ENCODE results near the gene HGFAC. TPM values are rescaled to one million over a fixed set of nuclear protein-coding genes. Genes with fewer than 3 reads are reported as not detected.

Gene HGFAC
- total and polyA plus RNA-seq, 2 of the 13 experiments (the other 11 are each of a cell fraction or from before 2014, with no cell fraction given): 8.5 to 63.6 TPM

DNA sequence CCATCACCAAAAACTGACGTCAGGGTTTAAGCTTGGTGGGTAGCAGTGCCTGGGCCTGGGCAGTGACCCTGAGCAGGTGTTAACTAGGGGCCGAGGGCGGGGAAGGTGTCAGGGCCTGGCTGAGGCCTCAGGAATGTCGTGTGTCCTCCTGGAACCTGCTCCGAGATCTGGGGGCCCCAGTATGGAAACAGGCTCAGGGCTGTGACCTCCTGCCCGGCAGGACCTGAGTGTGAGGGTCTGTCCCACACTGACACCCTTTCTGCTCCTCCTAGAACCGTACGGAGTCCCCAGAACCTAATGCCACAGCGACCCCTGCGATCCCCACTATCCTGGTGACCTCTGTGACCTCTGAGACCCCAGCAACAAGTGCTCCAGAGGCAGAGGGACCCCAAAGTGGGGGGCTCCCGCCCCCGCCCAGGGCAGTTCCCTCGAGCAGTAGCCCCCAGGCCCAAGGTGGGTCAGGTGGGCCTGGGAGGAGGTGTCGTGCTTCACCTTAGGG lies 741 bp downstream of the HGFAC start (continued):
- 0 out of 2 replicates have a peak, but pooled peaks have one; percentile 13 for TF ChIP-seq SALL2 (CRISPR knock-in tag; IDR thresholded peaks at IDR 0.05)
- TF ChIP-seq, protein P1, sequence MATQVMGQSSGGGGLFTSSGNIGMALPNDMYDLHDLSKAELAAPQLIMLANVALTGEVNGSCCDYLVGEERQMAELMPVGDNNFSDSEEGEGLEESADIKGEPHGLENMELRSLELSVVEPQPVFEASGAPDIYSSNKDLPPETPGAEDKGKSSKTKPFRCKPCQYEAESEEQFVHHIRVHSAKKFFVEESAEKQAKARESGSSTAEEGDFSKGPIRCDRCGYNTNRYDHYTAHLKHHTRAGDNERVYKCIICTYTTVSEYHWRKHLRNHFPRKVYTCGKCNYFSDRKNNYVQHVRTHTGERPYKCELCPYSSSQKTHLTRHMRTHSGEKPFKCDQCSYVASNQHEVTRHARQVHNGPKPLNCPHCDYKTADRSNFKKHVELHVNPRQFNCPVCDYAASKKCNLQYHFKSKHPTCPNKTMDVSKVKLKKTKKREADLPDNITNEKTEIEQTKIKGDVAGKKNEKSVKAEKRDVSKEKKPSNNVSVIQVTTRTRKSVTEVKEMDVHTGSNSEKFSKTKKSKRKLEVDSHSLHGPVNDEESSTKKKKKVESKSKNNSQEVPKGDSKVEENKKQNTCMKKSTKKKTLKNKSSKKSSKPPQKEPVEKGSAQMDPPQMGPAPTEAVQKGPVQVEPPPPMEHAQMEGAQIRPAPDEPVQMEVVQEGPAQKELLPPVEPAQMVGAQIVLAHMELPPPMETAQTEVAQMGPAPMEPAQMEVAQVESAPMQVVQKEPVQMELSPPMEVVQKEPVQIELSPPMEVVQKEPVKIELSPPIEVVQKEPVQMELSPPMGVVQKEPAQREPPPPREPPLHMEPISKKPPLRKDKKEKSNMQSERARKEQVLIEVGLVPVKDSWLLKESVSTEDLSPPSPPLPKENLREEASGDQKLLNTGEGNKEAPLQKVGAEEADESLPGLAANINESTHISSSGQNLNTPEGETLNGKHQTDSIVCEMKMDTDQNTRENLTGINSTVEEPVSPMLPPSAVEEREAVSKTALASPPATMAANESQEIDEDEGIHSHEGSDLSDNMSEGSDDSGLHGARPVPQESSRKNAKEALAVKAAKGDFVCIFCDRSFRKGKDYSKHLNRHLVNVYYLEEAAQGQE (IDR thresholded peaks at IDR 0.05; ENCODE audit: borderline replicate concordance in 1 of 2, low read depth in 1 of 2, low read length in 2 of 2): no peak
- TF ChIP-seq KLF13 (CRISPR knock-in tag; IDR thresholded peaks at IDR 0.05): no peak
- no peak for TF ChIP-seq HOXA9 (CRISPR knock-in tag; IDR thresholded peaks at IDR 0.05; ENCODE audit: borderline replicate concordance)
- no peak for TF ChIP-seq SIN3A (IDR thresholded peaks at IDR 0.05; ENCODE audit: borderline replicate concordance, low read depth, low read length)
- TF ChIP-seq ZNF512B (CRISPR knock-in tag; IDR thresholded peaks at IDR 0.05; ENCODE audit: borderline replicate concordance): peak; percentile 9; the same call in 1 of the 2 replicates
- no peak for TF ChIP-seq ZNF790 (CRISPR knock-in tag; IDR thresholded peaks at IDR 0.05; ENCODE audit: borderline replicate concordance)
- TF ChIP-seq THAP9 (CRISPR knock-in tag; IDR thresholded peaks at IDR 0.05; ENCODE audit: borderline replicate concordance): no peak
- TF ChIP-seq MBNL3 (CRISPR knock-in tag; conservative IDR thresholded peaks at IDR 0.05): no peak
- TF ChIP-seq JUND (CRISPR knock-in tag; IDR thresholded peaks at IDR 0.05): no peak
- no peak for TF ChIP-seq MLLT10 (CRISPR knock-in tag; IDR thresholded peaks at IDR 0.05)
- no peak for TF ChIP-seq ZNF589 (CRISPR knock-in tag; conservative IDR thresholded peaks at IDR 0.05)
- no peak for TF ChIP-seq HOMEZ (CRISPR knock-in tag; IDR thresholded peaks at IDR 0.05; ENCODE audit: low read depth)
- TF ChIP-seq ZNF30 (CRISPR knock-in tag; IDR thresholded peaks at IDR 0.05): 0 out of 2 replicates have a peak, but pooled peaks have one; percentile 77
- no peak for TF ChIP-seq ELF1 (CRISPR knock-in tag; IDR thresholded peaks at IDR 0.05)
- no peak for TF ChIP-seq NCOR1 (IDR thresholded peaks at IDR 0.05; ENCODE audit: borderline replicate concordance, low read length)

All from HepG2 (cell line).